HG03571 (cell line): ENCODE data around the gene SPARC.
"Not testable (repeated sequence)": the region's sequence is repeated elsewhere in the genome, so short reads cannot be mapped to it uniquely, and the experiment has no call there.

ENCODE experiments used
- ATAC-seq: cut with Tn5 transposase; IDR thresholded peaks from one replicate; pipeline ENCODE4 v1.9.1; 2021; ENCODE audit not compliant: unreplicated experiment

Gene SPARC

GRCh38 chr5:151680156-151680505 lies 6.6 kb downstream of the SPARC start:
- ATAC-seq, result not testable (repeated sequence)

- no peak for ATAC-seq
Measured at GRCh38 chr5:151679421-151680155, 7.1 kb downstream of the SPARC start.

GRCh38 chr5:151678713-151679112 lies 8.0 kb downstream of the SPARC start:
- ATAC-seq, result no peak

- no peak for ATAC-seq
Measured at GRCh38 chr5:151677776-151678545, 8.8 kb downstream of the SPARC start.

GRCh38 chr5:151676719-151677118 lies 10.0 kb downstream of the SPARC start:
- ATAC-seq, result no peak

GRCh38 chr5:151676314-151676712 lies 10.4 kb downstream of the SPARC start:
- no peak for ATAC-seq

GRCh38 chr5:151675611-151676313 lies 11.0 kb downstream of the SPARC start:
- ATAC-seq, result no peak

- ATAC-seq, result no peak
Measured at GRCh38 chr5:151674626-151675610, 11.8 kb downstream of the SPARC start.

GRCh38 chr5:151673421-151673820 lies 13.3 kb downstream of the SPARC start:
- no peak for ATAC-seq

- no peak for ATAC-seq
Measured at GRCh38 chr5:151672516-151672915, 14.2 kb downstream of the SPARC start.

GRCh38 chr5:151671950-151672349 lies 14.8 kb downstream of the SPARC start:
- no peak for ATAC-seq

- ATAC-seq, result no peak
Measured at GRCh38 chr5:151670953-151671636, 15.6 kb downstream of the SPARC start.

GRCh38 chr5:151670083-151670686 lies 16.5 kb downstream of the SPARC start:
- no peak for ATAC-seq

- no peak for ATAC-seq
Measured at GRCh38 chr5:151667083-151667482, 19.6 kb downstream of the SPARC start.

- ATAC-seq, result no peak
Measured at GRCh38 chr5:151665613-151666012, 21.1 kb downstream of the SPARC start.

- ATAC-seq, result no peak
Measured at GRCh38 chr5:151664694-151665585, 21.8 kb downstream of the SPARC start.

- ATAC-seq, result no peak
Measured at GRCh38 chr5:151663617-151664293, 23.0 kb downstream of the SPARC start.

- peak; percentile 35 for ATAC-seq
Measured at GRCh38 chr5:151662805-151663204, 23.9 kb downstream of the SPARC start.
